ENCODE data around the gene GZMH. TPM values are rescaled to one million over a fixed set of nuclear protein-coding genes. Genes with fewer than 3 reads are reported as not detected.

The GZMH gene
- total and polyA plus RNA-seq, 2 of the 4 experiments (the other 2 are of a cell fraction): not detected

GRCh38 chr14:24639270-24639669 is 29.8 kb upstream of the GZMH start:
- H3K18ac ChIP-seq (ENCODE audit: low read depth, low read length): no peak overlapping the region
- no peak overlapping the region for H3K4me3 ChIP-seq (ENCODE audit: insufficient read depth, low read depth, low read length)
- H4K8ac ChIP-seq (ENCODE audit: low read depth in 2 of 2, low read length in 2 of 2): no peak overlapping the region
- in situ Hi-C loops (cut with MboI; ENCODE audit: low sequenced_read_pairs) (no loop called here), dilution Hi-C loops (cut with HindIII; ENCODE audit: low sequenced_read_pairs, unreplicated experiment) (no loop called here), intact Hi-C loops (cut with micrococcal nuclease) (no loop called here)
- no peak overlapping the region for H2BK20ac ChIP-seq (ENCODE audit: low read depth, low read length)
- H3K27me3 ChIP-seq (ENCODE audit: control insufficient read depth, insufficient read depth, low read length): no peaks in the 10 kb centered on the region
- no peaks in the 10 kb centered on the region for H3K79me1 ChIP-seq (ENCODE audit: low read depth in 1 of 2, low read length in 2 of 2)
- H3K9ac ChIP-seq (ENCODE audit: low read depth, low read length): no peak overlapping the region
- H3K9me3 ChIP-seq (ENCODE audit: control insufficient read depth, insufficient read depth, low read length): no peaks in the 10 kb centered on the region
- no peak overlapping the region for H2BK15ac ChIP-seq (ENCODE audit: low read depth, low read length)
- no peaks in the 10 kb centered on the region for H3K4me1 ChIP-seq (ENCODE audit: control insufficient read depth, insufficient read depth, low read length)
- no peak overlapping the region for H2AK5ac ChIP-seq (ENCODE audit: low read depth, low read length)
- H3K14ac ChIP-seq (replicated peaks; ENCODE audit: low read depth, low read length): no peak overlapping the region
- H3K4me2 ChIP-seq (ENCODE audit: low read depth, low read length): no peak overlapping the region
- TF ChIP-seq CTCF (conservative IDR thresholded peaks at IDR 0.05; ENCODE audit: low read depth, low read length): no peak
- no peak for TF ChIP-seq POLR2A (IDR thresholded peaks at IDR 0.05; ENCODE audit: low read depth, low read length)
- no peak for TF ChIP-seq MAFK (IDR thresholded peaks at IDR 0.05; ENCODE audit: low read depth, low read length)
- TF ChIP-seq SMC3 (IDR thresholded peaks at IDR 0.05; ENCODE audit: low read depth, low read length): no peak
- TF ChIP-seq CEBPB (IDR thresholded peaks at IDR 0.05; ENCODE audit: low read depth, low read length): no peak
- TF ChIP-seq MAZ (IDR thresholded peaks at IDR 0.05; ENCODE audit: borderline replicate concordance, low read depth, low read length): no peak
- no peak for TF ChIP-seq BHLHE40 (IDR thresholded peaks at IDR 0.05; ENCODE audit: low read depth, low read length)
- no peak for TF ChIP-seq MXI1 (IDR thresholded peaks at IDR 0.05; ENCODE audit: borderline replicate concordance, low read depth, low read length)
- no TSS peak for BruUV-seq (replicated peaks)
- H4K91ac ChIP-seq (ENCODE audit: insufficient read depth, low read depth, low read length): no peak overlapping the region
- no peaks in the 10 kb centered on the region for H4K20me1 ChIP-seq (ENCODE audit: insufficient read depth, low read length)
- H2AK9ac ChIP-seq (replicated peaks; ENCODE audit: low read depth, low read length, poor library complexity): no peak overlapping the region
- no peak for ATAC-seq (ENCODE audit: low read depth)
- 77% methylated on average over 3 of the region's 3 CpGs; no CpG with 5 or more reads in 1 of the 2 experiments for WGBS, 2 experiments (ENCODE audit: extremely low coverage in 2 of 2, insufficient read length in 1 of 2)
- ChIA-PET POLR2A (ENCODE audit: unreplicated experiment) (no interaction called here), CTCF (no interaction called here)
- H2AFZ ChIP-seq (replicated peaks; ENCODE audit: low read length, poor library complexity): no peak overlapping the region
- no peaks in the 10 kb centered on the region; the same call in 1 of the 2 replicates for H3K9me1 ChIP-seq (ENCODE audit: insufficient read depth, low read length)
- H3K27ac ChIP-seq (ENCODE audit: insufficient read depth, low read length): no peak overlapping the region
- no peak for DNase-seq
- H3K36me3 ChIP-seq (ENCODE audit: control insufficient read depth, insufficient read depth, low read length): no peaks in the 10 kb centered on the region
- no peak overlapping the region for H3K4ac ChIP-seq (ENCODE audit: low read depth, low read length)
- H2BK120ac ChIP-seq (ENCODE audit: low read depth, low read length): no peak overlapping the region
- no peak overlapping the region for H4K5ac ChIP-seq (ENCODE audit: low read depth, low read length)
- H2BK5ac ChIP-seq (ENCODE audit: low read depth, low read length, poor library complexity, severe bottlenecking): no peak overlapping the region
- H3K23ac ChIP-seq (ENCODE audit: low read depth, low read length): no peak overlapping the region
- no peak overlapping the region for H3K56ac ChIP-seq (ENCODE audit: extremely low read depth, insufficient read depth, low read length)

Measured in IMR-90 (cell line).